Activated naive CD8-positive, alpha-beta T cell (primary cell): ENCODE data around the gene UBL7.
A peak's percentile ranks its signal among the peaks of the same experiment; 100 is the strongest.
"Not testable (repeated sequence)": the region's sequence is repeated elsewhere in the genome, so short reads cannot be mapped to it uniquely, and the experiment has no call there.

Experiments used
- H3K27ac Mint-ChIP-seq: one replicate; pipeline ENCODE4 v1.8.0; 2021; ENCODE audit warnings: mixed read lengths
- H3K27me3 Mint-ChIP-seq: one replicate; pipeline ENCODE4 v1.8.0; 2021; ENCODE audit warnings: mixed read lengths
- H3K36me3 Mint-ChIP-seq: one replicate; pipeline ENCODE4 v1.8.0; 2021; ENCODE audit warnings: mixed read lengths
- H3K4me1 Mint-ChIP-seq: one replicate; pipeline ENCODE4 v1.8.0; 2021; ENCODE audit warnings: low read depth, mixed read lengths
- H3K4me3 Mint-ChIP-seq: one replicate; pipeline ENCODE4 v1.8.0; 2021; ENCODE audit warnings: mild to moderate bottlenecking, mixed read lengths
- H3K9me3 Mint-ChIP-seq: one replicate; pipeline ENCODE4 v1.8.0; 2021; ENCODE audit warnings: low read depth, mixed read lengths

Gene UBL7

GRCh38 chr15:74480364-74480763, 19.4 kb upstream of the UBL7 start:
- not testable (repeated sequence) for H3K4me1 Mint-ChIP-seq, H3K4me3 Mint-ChIP-seq, H3K27me3 Mint-ChIP-seq, H3K9me3 Mint-ChIP-seq, H3K27ac Mint-ChIP-seq
- H3K36me3 Mint-ChIP-seq = peaks cover 14% of the 10 kb centered on the region

GRCh38 chr15:74471621-74472020, 10.7 kb upstream of the UBL7 start:
- not testable (repeated sequence) for H3K4me3 Mint-ChIP-seq

GRCh38 chr15:74470631-74471395, 9.9 kb upstream of the UBL7 start:
- H3K27ac Mint-ChIP-seq = no peak overlapping the region
- H3K4me3 Mint-ChIP-seq = no peak overlapping the region
- no peaks in the 10 kb centered on the region for H3K27me3 Mint-ChIP-seq
- H3K4me1 Mint-ChIP-seq = no peaks in the 10 kb centered on the region
- no peaks in the 10 kb centered on the region for H3K9me3 Mint-ChIP-seq
- peaks cover 3% of the 10 kb centered on the region for H3K36me3 Mint-ChIP-seq

More at GRCh38 chr15:74471621-74472020, 10.7 kb upstream of the UBL7 start:
- H3K36me3 Mint-ChIP-seq, H3K27me3 Mint-ChIP-seq, H3K27ac Mint-ChIP-seq, H3K9me3 Mint-ChIP-seq, H3K4me1 Mint-ChIP-seq: not testable (repeated sequence)

GRCh38 chr15:74468341-74469032, 7.5 kb upstream of the UBL7 start:
- no peak overlapping the region for H3K4me3 Mint-ChIP-seq
- no peaks in the 10 kb centered on the region for H3K27me3 Mint-ChIP-seq
- H3K36me3 Mint-ChIP-seq = peaks cover 6% of the 10 kb centered on the region
- H3K27ac Mint-ChIP-seq = no peak overlapping the region
- peaks cover 14% of the 10 kb centered on the region for H3K4me1 Mint-ChIP-seq
- no peaks in the 10 kb centered on the region for H3K9me3 Mint-ChIP-seq

GRCh38 chr15:74466570-74466969, 5.6 kb upstream of the UBL7 start:
- Mint-ChIP-seq H3K9me3 (no peaks in the 10 kb centered on the region), H3K36me3 (peaks cover 2% of the 10 kb centered on the region), H3K4me3 (no peak overlapping the region), H3K4me1 (peaks cover 29% of the 10 kb centered on the region), H3K27me3 (no peaks in the 10 kb centered on the region), H3K27ac (no peak overlapping the region)

GRCh38 chr15:74464897-74465296, 3.9 kb upstream of the UBL7 start:
- no peak overlapping the region for H3K4me3 Mint-ChIP-seq
- no peak overlapping the region for H3K27ac Mint-ChIP-seq
- peaks cover 37% of the 10 kb centered on the region for H3K4me1 Mint-ChIP-seq
- H3K36me3 Mint-ChIP-seq = peaks cover 2% of the 10 kb centered on the region
- H3K27me3 Mint-ChIP-seq = no peaks in the 10 kb centered on the region
- H3K9me3 Mint-ChIP-seq = no peaks in the 10 kb centered on the region

- Mint-ChIP-seq H3K4me3 (no peak overlapping the region), H3K4me1 (peaks cover 37% of the 10 kb centered on the region)
Measured at GRCh38 chr15:74464216-74464615, 3.3 kb upstream of the UBL7 start.

GRCh38 chr15:74463634-74464033, 2.7 kb upstream of the UBL7 start:
- Mint-ChIP-seq H3K9me3 (no peaks in the 10 kb centered on the region), H3K27ac (no peak overlapping the region), H3K4me3 (no peak overlapping the region), H3K36me3 (peaks cover 2% of the 10 kb centered on the region), H3K27me3 (no peaks in the 10 kb centered on the region), H3K4me1 (peaks cover 41% of the 10 kb centered on the region)

More at GRCh38 chr15:74464216-74464615, 3.3 kb upstream of the UBL7 start:
- Mint-ChIP-seq H3K9me3 (no peaks in the 10 kb centered on the region), H3K27me3 (no peaks in the 10 kb centered on the region), H3K27ac (no peak overlapping the region), H3K36me3 (peaks cover 2% of the 10 kb centered on the region)

- Mint-ChIP-seq H3K4me1 (peaks cover 45% of the 10 kb centered on the region), H3K4me3 (peak overlapping the region; percentile 97), H3K27ac (peak overlapping the region; percentile 96), H3K27me3 (no peaks in the 10 kb centered on the region), H3K9me3 (no peaks in the 10 kb centered on the region), H3K36me3 (peaks cover 4% of the 10 kb centered on the region)
Measured at GRCh38 chr15:74461847-74462511, 1.0 kb upstream of the UBL7 start.

GRCh38 chr15:74460298-74460697, 662 bp downstream of the UBL7 start:
- Mint-ChIP-seq H3K27ac (peak overlapping the region; percentile 96), H3K9me3 (no peaks in the 10 kb centered on the region), H3K4me3 (peak overlapping the region; percentile 97), H3K4me1 (peaks cover 48% of the 10 kb centered on the region), H3K27me3 (no peaks in the 10 kb centered on the region), H3K36me3 (peaks cover 7% of the 10 kb centered on the region)

GRCh38 chr15:74459798-74460197, 1.2 kb downstream of the UBL7 start:
- H3K27ac Mint-ChIP-seq, H3K9me3 Mint-ChIP-seq, H3K36me3 Mint-ChIP-seq, H3K27me3 Mint-ChIP-seq: not testable (repeated sequence)
- Mint-ChIP-seq H3K4me1 (peaks cover 49% of the 10 kb centered on the region), H3K4me3 (peak overlapping the region; percentile 97)

GRCh38 chr15:74458473-74458872, 2.5 kb downstream of the UBL7 start:
- no peak overlapping the region for H3K4me3 Mint-ChIP-seq
- H3K4me1 Mint-ChIP-seq = peaks cover 52% of the 10 kb centered on the region
- H3K9me3 Mint-ChIP-seq = no peaks in the 10 kb centered on the region
- peaks cover 6% of the 10 kb centered on the region for H3K36me3 Mint-ChIP-seq
- no peaks in the 10 kb centered on the region for H3K27me3 Mint-ChIP-seq
- no peak overlapping the region for H3K27ac Mint-ChIP-seq

GRCh38 chr15:74457036-74457435, 3.9 kb downstream of the UBL7 start:
- not testable (repeated sequence) for H3K4me3 Mint-ChIP-seq, H3K27ac Mint-ChIP-seq, H3K36me3 Mint-ChIP-seq, H3K9me3 Mint-ChIP-seq, H3K27me3 Mint-ChIP-seq
- peaks cover 46% of the 10 kb centered on the region for H3K4me1 Mint-ChIP-seq

GRCh38 chr15:74454764-74455500, 6.0 kb downstream of the UBL7 start:
- H3K4me3 Mint-ChIP-seq = no peak overlapping the region
- peaks cover 33% of the 10 kb centered on the region for H3K4me1 Mint-ChIP-seq
- H3K9me3 Mint-ChIP-seq = no peaks in the 10 kb centered on the region
- peak overlapping the region; percentile 64 for H3K27ac Mint-ChIP-seq
- H3K27me3 Mint-ChIP-seq = no peaks in the 10 kb centered on the region
- peaks cover 16% of the 10 kb centered on the region for H3K36me3 Mint-ChIP-seq
